ENCODE data around the gene ELAVL1.

ELAVL1 gene

DNA sequence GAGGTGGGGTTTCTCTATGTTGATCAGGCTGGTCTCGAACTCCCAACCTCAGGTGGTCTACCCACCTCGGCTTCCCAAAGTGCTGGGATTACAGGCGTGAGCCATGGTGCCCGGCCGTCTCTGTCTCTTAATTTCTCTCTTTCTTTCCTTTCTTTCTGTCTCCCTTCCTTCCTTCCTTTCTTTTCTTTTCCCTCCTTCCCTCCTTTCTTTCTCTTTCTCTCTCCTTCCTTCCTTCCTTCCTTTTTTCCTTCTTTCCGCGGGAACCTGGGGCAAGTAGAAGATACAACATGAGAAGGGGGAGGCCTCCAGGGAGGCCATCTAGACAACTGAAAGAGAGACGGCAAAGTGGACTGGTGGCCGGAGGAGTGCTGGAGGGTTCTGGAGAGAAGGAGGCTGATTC is 15.2 kb upstream of the ELAVL1 start:
- no peak for FAIRE-seq

DNA sequence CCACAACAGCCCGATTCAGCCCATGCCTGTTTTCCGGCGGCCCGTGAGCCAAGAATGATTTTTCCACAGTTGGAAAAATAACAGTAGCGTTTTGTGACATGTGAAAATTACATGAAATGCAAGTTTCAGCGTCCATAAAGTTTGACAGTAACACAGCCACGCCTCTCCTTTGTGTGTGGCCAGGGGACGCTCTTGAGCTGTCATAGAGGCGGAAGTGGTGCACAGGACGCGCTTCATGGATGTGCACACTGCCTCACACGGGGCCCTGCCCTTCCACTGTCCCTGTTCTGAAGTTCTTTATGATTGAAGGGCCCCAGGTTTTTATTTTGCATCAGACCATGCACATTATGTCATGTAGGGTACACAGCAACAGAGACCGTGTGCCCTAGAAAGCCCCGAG is 12.4 kb upstream of the ELAVL1 start:
- no peak for FAIRE-seq

DNA sequence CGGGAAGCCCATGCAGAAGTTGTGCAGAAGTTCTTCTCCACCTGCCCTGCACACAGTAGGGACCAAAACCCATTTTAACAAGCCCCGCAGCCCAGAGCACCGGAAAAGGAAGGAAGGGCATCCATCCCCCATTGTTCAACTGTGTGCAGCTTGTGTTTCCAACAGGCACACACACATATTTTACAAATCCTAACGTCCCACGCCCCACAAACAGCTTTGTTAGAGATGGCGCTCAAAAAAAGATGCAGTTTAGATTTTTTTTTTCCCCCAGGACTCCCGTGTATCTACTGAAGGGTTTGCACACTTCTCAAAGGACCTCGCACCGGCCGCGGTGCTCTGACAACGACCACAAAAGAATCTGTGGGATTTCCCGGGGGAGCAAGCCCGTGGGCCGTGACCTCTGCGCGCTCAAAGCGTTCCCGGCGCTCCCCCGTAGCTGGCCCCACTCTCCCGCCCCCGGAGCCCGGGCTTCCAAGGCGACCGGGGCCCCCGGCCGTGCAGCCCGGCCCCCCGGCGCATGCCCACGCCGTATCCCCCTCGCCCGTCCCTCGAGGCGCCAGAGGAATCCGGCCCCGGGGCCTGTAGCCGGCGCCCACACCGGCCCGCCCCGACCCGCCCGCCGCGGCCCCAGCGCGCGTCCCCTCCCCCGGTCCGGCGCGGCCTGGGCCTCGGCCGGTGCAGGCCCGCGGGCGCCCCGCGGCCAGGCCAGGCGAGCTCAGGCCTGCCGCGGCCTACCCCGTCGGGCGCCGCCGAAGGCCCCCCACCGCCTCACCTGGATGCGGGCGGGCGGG is 523 bp downstream of the ELAVL1 start:
- no peak for FAIRE-seq

DNA sequence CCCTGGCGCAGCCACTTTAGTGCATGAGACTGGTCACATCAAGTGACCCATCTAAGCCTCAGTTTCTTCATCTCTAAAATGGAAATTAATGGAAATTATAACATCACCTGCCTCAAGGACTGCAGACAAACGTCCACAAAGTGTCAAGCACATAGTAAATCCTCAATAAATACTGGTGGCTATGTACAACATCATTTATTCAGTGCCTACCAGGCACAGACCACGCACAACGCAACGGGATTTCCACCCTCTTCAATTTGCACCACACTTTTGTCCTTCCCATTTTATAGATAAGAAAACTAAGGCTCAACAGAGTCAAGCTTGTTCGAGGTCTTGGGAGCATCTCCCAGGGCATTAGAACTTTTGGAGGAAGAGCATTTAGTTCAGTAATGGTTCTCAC is 1.4 kb downstream of the ELAVL1 start:
- FAIRE-seq = no peak

DNA sequence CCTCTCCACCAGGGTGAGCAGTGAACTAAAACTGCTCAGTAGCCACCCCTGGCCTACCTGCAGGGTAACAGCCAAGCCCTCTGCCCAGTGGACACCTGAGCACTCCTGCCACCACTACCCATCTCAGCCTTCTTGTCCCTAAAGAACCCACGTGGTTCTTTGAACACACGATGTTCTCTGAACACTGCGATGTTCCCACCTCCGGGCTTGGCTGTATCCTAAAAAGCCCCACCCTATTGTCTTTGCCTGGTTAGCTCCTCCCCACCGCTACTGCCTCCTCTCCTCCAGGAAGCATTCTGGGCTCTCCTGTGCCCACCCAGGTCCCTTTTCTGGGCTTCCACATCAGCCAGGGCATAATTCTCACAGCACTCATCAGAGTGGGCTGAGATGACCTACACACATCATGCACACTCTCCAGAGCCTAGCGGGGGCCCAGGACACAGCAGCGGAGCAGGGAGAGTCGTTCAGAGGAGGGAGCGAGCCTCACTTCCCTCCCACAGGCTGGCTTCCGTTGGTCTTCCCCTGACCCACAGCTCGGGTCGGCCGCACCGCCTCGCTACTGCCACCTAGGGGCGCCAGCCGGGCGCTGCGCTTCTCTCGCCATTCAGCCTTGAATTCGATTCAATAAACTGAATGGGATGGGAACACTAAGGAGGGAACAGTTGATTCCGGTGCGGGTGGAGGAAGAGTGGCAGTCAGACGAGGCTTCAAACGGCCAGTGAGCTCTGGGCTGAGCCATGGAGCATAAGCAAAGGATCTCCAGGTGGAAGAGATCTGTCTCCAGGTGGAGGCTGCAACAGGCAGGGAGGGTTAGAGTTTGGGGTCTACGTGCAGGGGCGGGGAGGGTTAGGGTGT is 3.2 kb downstream of the ELAVL1 start:
- no peak for FAIRE-seq

DNA sequence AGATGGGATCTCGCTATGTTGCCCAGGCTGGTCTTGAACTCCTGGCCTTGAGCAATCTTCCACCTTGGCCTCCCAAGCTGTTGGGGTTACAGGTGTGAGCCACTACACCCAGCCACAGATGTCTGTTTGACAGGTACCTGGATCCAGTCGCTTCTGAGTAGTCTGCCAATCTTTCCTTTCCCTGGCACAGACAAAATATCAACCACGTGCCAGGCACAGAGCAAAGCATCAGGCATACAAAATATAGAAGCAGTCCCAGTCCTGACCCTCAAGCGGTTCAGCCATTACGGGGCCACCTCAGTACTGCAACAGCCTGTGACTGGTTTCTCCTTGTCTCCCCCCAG is 3.8 kb downstream of the ELAVL1 start:
- FAIRE-seq = no peak

DNA sequence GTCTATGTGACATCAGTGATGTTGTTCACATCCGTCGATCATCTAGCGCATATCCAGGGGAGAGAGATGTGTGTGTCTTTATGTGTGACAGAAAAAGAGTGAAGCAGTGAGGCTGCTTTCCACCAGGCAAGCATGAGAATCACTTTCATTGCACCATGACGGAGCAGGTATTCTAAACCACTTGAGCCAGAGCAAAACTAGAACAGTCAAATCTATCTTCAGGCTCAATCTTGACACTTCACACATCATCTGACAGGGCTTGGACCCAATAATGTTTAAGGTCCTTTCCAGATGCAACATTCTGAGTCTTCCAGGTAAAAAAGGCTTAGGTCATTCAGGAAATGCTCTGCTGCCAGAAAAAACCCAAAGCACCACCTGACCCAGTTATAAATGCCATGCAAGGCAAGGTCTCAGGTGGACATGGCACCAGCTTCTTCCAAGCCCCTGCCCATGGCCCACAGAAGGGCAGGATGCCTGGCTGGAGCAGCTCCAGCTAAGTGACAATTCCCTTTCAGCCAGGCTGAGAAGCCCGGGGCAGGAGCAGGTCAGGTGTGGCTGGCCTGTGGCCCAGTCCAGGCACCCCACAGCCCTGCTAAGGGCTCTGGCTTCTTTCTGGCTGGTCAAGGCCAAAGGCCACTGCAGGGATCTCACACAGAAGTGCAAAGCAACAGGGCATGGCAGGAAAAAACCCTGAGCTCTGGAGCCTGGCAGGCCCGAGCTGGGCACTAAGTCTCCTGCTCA is 5.0 kb downstream of the ELAVL1 start:
- FAIRE-seq = no peak

DNA sequence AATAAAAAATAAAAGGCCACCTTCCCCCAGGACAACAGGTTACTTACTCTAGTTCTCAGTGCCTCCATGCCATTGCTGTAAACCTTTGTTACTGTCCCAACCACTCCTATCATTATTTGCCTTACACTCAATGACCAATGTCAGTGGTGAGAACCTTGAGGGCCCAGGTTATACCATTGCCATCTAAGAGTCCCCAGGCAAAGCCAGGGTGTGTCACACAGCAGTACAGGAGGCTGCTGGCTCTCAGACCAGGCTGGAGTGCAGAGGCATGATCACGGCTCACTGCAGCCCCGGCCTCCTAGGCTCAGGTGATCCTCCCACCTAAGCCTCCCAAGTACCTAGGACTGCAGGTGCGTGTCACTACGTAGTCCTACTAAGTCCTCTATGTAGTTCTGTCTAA is 6.1 kb downstream of the ELAVL1 start:
- FAIRE-seq = no peak

DNA sequence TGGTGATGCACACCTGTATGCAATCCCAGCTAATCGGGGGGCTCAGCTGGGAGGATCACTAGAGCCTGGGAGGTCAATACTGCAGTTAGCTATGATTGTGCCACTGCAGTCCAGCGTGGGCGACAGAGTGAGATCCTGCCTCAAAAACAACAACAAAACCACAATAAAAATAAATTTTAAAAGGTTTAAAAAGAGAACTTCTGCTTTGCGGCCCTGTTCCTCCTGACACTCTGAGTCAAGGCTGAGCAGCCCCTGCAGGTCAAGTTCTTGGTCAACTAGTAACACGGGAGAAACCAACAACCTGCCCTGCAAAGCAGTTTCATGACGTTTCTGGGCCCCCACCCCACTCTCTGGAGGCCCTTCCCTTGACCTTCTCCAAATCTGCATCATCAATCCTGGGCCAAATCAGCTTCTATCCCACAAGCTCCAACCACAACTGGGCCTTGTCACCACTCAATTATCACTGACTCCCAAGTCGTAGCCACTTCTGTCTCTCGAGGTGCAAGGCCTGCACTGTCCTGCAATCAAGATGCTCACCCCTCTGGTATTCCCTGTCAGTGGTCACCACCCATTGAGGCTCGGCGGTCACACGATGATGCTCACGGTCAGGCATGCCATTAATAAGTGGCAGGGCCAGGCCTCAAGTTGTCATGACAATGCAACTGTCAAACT is 7.5 kb downstream of the ELAVL1 start:
- no peak for FAIRE-seq

DNA sequence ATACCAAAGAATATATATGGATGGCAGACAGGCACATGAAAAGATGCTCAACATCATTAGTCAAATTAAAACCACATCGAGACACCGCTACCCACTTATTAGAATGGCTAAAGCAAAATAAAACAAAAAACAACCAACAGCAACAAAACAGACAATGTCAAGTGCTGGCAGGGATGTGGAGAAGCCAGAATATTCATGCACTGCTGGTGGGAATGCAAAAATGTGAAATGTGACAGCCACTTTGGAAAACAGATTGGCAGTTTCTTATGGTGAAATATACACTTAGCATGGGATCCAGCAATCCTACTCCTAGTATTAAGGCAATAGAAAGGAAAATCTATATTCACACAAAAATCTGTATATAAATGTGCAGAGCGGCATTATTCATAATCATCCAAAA is 8.6 kb downstream of the ELAVL1 start:
- FAIRE-seq = no peak

DNA sequence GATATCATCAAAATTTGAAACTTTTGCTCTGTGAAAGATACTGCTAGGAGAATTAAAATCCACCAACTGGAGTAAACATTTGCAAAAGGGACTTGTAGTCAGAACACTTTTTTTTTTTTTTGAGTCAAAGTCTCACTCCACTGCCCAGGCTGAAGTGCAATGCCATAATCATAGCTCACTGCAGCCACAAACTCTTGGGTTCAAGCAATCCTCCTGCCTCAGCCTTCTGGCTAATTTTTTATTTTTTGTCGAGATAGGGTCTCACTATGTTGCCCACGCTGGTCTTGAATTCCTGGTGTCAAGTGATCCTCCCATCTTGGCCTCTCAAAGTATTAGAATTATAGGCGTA is 9.7 kb downstream of the ELAVL1 start:
- no peak for FAIRE-seq

DNA sequence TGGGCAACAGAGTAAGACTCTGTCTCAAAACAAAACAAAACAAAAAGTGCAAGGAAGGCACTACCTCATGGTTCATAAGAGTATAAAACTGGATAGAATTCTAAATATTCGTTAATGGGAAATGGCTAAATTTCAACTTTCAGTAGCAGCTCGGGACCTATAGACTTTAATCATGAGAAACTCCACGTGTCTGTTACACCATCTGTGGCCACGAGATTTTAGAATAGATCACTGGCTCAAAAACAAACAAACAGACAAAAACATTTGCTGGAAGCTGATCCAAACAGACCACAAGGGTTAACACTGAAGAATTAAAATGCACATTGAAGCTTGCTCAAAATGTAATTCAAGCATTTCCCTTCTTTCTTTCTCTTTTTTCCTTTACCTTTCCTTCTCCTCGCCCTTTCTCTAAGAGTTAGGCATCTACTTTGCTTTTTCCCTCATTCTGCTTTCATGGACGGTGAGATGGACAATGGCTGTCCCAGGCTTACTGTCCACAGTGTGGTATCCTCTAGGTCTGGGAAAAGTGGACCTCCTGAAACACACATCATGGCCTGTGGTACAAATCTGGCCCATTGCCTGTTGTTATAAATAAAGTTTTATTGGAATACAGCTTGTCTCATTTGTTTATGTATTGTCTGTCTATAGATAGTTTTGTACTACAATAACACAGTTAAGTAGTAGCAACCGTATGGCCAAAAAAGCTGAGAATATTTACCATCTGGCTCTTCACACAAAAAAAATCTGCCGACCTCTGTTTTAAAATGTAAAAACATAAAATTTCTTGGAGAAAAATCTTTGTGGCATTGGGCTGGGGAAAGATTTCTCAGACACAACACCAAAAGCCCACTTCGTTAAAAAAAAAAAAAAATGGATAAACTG is 10.3 kb downstream of the ELAVL1 start:
- FAIRE-seq = no peak

DNA sequence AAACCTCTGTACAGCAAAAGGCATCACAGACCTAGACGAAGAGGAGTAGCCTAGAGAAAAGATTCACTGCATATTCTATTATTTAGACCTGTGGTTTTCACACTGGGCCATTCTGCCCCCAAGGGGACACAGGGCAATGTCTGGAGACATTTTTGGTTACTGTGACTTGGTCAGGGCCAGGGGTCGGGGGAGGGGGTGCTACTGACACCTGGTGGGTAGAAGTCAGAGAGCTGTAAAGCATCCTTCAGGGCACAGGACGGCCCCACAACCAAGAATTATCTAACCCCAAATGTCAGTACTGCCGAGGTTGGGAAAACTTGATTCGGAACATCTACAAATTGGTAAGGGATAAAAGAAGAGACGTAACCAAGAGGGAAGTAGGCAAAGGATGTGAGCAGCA is 11.3 kb downstream of the ELAVL1 start:
- no peak for FAIRE-seq

DNA sequence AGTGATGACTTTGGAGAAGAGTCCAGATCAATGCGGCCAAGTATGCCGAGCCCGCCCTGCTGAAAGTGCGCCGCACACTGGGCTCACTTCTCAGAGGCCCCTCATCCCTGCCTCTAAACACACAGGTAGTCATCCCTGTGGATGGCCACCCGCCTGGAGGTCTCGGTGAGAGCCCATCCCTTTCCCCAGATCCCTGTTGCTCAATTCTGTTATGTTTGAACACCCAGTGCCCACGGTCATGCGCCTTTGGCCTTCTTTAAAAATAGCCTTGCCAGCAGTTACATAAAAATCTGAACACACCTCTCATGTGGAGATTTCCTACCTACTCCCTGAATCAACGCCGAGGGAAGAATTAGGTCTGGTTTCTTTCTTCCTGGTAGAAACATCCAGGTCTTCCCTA is 11.9 kb downstream of the ELAVL1 start:
- FAIRE-seq = no peak

DNA sequence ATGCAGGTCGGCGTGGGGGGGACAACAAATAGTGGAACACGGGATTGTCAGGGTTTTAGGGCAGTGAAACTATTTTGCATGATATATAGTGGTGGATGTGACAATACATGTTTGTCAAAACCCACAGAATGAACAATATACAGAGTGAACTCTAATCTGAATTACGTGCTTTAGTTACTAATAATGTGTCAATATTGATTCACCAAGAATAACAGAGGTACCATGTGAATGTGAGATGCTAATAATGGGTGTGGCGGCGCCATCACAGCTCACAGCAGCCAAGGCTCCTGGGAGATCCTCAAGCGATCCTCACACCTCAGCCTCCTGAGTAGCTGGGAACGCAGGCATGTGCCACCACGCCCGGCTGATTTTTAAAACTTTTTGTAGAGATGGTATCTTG is 12.9 kb downstream of the ELAVL1 start:
- FAIRE-seq = no peak

DNA sequence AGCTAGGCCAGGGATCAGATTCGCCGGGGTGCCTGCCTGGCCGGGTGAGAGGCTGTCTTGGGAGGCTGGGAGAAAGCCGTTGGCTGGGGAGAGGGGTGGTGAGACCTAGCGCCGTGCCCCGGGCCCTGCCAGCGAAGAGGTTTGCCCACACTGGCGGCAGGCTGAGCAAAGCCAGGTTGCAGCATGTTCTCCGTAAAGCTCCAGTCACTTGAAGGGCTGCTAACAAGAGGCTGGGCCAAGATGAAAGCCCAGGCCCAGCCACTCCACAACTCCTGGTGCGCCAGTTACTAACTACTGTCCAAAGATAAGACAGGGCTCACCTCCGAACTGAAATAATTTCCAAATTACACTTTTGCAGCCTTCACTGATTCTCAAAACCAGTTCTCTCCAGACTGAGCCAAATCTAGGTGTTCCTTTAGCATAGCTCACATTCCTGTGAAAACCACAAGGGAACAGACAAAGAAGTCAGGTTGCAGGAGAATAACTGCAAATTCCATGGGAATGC is 16.3 kb downstream of the ELAVL1 start:
- FAIRE-seq = no peak

DNA sequence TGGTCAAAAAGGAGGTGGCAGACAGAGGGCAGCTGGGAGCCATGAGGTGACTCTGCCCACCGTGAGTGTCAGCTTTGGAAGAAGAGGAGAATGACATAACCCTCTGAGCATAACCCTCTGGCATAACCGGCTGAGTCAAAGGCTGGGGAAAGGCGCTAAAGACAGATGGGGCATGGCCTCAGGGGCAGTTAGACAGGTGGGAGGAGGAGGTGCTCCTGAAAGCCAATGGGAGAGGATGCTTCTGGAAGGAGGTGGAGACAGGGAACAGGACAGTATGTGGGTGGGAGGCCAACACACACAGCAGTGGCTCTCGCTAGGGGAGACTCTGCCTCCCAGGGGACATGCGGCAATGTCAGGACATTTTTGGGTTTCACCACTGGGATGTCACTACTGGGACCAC is 17.1 kb downstream of the ELAVL1 start:
- FAIRE-seq = no peak

DNA sequence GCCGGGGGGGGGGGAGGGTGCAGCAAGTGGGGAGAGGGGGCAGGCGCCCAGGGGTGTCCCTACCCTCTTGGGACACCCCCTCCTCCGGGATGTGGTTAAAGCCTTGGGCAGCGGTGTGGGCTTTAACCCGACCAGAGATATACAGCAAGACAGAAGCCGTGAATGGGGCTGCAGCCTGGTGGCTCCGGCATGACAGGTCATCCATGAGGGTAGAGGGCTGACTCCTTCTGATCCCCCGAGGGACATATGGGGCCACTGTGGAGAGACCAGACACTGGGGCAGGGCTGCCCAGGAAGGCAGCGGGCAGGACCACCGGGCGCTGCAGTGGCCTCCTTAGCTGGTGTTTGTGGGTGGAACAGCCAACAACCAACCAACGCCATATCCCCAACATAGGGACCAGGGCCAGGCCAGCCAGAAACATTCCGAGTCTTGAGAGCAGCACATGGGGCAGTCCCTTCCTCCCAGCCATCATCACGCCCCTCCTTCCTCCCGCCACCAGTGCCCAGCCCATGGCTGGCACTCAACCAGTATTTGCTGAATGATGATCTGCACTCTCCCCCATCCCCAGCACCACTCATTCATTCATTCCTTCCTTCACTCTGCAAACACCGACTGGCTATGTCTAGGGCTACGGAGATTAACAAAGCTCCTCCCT is 18.2 kb downstream of the ELAVL1 start:
- no peak for FAIRE-seq

DNA sequence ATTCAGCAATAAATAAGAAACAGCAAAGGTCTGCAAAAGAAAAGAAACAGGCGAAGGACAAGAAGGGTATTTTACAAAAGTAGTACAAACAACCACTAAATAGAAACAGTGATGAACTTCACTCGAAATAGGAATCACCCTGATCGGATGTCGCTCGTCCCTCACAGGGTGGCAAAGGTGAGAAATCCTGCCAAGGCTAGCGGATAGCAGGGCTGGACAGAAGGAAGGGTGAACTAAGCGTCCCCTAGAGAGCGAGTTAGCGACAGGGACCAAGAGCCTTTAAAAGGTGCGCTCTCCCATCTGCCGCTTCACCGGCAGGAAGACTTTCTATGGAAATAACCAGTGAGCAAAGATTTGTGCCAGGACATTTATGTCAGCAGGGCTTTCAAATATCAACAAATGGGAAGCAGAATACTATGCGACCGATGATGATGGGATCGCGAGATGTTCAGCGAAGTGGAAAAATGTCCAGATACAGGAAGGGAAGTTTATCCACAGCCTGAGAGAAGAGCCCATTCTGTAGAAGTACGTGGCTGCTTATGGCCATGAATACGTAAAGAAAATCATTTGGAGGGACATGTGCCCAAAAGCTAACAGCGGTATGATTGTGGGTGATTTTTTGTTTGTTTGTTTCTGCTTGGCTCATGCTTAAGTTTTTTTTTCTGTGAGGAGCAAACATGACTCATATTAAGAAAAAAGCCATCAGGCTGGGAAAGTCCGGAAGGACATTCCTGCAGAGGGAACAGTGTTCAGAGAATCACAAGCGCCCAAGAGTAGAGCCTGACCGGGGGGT is 18.9 kb downstream of the ELAVL1 start:
- FAIRE-seq = no peak

DNA sequence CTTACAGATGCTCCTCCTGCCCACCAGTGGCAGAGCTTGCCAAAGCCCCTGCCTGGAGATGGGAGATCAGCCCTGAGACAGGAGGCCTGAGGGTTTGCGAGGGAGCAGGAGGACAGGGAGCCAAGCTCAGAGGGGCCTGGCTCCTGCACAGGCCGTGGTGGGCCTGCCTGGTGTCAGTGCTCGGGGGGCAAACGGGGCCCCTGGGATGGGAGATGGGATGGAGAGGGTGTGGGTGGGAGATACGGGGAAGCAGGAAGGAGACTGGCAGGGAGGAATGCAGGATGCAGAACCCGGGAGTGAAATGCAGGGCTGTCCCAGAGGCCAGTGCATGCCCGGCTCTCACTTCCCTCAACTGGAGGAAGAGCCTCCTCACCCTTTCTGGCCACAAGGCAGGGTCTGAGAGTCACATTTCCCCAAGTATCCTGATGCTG is 19.9 kb downstream of the ELAVL1 start:
- no peak for FAIRE-seq
